GM12873 (cell line): Measurements from ENCODE around the gene PRKD2.

Source experiments
- CTCF ChIP-seq: IDR thresholded peaks from 2 replicates; pipeline ENCODE4 v1.5.1; 2012; ENCODE audit warnings: low read depth, mild to moderate bottlenecking, moderate library complexity, low read length, control low read depth; ENCODE audit not compliant: insufficient read depth; ENCODE audit errors: missing control alignments

PRKD2 gene

GRCh38 chr19:46722421-46723022, 5.6 kb upstream of the PRKD2 start:
- TF ChIP-seq CTCF = no peak

DNA sequence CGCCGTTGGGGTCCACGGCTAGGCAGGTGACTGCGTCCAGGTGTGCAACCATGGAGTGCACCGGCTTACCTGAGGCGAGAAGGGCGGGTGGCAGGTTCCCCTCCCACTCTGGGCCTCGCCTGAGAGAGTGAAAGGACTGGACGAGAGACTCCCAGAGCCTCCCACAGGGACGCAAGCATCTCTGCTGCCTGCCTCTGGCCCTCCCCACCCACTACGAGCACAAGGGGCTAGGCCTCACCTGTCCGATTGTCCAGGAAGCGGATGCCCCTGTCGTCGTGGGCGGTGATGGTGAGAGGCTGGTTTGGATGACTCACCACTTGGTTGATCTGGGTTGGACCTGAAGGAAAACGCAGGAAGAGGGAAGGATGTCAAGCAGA, 5.1 kb upstream of the PRKD2 start:
- no peak for TF ChIP-seq CTCF

DNA sequence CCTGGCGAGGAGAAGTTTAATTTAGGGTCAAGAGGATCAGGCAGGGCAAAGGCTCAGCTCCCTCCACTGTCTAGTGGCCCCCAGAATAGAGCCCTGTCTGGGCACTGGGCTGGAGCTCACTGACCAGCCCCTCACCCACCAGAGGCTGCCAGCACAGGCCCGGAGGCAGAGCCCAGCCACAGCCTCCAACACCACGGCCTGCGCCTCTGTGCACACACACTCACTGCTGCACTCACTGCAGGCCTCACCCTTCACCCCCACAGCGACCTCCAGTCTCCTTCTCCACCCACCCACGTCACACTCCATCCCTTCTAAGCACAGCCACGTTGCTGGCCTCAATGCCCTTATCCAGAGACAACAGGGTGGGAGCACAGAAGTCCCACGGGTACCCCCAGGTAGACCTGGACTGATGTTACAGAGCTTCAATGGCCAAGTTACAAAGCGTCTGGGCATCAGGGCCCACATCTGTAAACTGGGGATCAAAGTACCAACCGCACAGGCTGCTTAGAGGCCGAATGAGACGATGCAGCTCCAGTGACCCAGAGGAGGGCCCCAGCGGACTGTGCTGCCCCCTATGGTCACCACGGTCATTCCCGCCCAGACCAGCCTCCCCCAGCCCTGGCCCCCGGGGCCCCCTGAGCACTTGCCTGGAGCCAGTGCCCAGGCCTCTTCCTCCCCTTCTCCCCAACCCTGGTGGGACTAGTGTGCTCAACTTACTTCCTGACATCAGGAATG, 4.5 kb upstream of the PRKD2 start:
- peak; percentile 15 for TF ChIP-seq CTCF

DNA sequence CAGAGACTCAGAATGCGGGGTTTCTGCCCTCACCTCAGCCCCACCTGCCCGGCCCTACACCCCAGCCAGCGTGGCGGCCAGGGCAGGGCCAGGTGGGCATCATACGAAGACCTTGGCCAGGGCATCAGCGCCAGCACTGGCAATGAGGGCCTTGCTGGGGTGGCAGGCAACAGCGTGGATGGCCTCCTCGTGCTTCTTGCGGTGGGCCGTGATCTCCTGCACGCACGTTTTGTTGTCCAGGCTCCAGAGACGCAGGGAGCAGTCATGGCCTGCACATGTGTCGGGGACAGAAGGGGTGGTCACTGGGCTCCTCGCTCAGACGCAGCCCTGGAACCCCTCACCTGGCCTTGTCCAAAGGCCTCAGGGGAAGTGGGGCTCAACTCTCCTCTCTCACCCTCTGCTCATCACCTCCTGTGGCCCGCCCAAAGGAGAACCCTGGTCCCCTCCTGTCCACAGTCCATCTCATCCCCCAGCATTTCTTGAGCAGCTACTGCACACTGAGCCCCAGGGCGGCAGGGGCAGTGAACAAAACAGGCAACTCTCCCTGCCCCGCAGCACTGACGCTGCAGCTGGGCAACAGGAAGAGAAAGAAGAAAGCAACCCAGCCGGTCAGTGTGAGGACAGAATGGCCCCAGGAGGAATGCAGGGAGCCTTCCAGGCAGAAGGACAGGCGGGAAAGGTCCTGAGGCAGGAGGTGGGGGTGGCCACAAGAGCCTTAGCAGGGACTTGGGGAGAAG, 3.8 kb upstream of the PRKD2 start:
- TF ChIP-seq CTCF = no peak

- TF ChIP-seq CTCF = no peak
Observed at GRCh38 chr19:46719629-46720502, 3.0 kb upstream of the PRKD2 start.

GRCh38 chr19:46718934-46719622, 2.2 kb upstream of the PRKD2 start:
- no peak for TF ChIP-seq CTCF
